Muscle of arm (tissue), 12 donors: ENCODE results near the gene RPS5. TPM values are rescaled to one million over a fixed set of nuclear protein-coding genes. Genes with fewer than 3 reads are reported as not detected.
"Not testable (repeated sequence)": the region's sequence is repeated elsewhere in the genome, so short reads cannot be mapped to it uniquely, and the experiment has no call there.

ENCODE experiments used
- DNase-seq: peaks from one replicate; pipeline ENCODE4 v3.0.0-alpha.2; 2013
- polyA plus RNA-seq, 12 donors: library from polyadenylated mRNA; unstranded; fragments of 120-200 nt; gene quantifications; one replicate each; pipeline ENCODE4 v1.2.1, GENCODE V29; 2013; ENCODE audit not compliant: insufficient read length in 12 of 12

Gene RPS5
- polyA plus RNA-seq, 12 donors: 942 to 1,724 (median 1,496) TPM; not detected in 1

DNA sequence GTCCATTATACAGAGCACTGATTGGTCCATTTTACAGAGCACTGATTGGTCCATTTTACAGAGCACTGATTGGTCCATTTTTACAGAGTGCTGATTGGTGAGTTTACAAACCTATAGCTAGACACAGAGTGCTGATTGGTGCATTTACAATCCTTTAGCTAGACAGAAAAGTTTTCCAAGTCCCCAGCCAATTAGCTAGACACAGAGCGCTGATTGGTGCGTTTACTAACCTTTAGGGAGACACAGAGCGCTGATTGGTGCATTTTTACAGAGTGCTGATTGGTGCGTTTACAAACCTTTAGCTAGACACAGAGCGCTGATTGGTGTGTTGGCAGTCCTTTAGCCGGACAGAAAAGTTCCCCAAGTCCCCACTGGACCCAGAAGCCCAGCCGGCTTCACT is 55.9 kb downstream of the RPS5 start:
- not testable (repeated sequence) for DNase-seq

Other genes with a start within 250 kb of the RPS5 start
- gene ZNF329, start 236.5 kb upstream of the RPS5 start, polyA plus RNA-seq: 10 to 100 TPM in 11 of 12 donors, not detected in 1; 10.5 to 14.9 (median 13.2) TPM
- 10 to 100 TPM in 4 of 12 donors, 1 to 10 TPM in 7, not detected in 1; 7.6 to 21.2 (median 9.4) TPM for gene ZNF274, start 204.2 kb upstream of the RPS5 start, polyA plus RNA-seq
- gene ZNF544, start 158.4 kb upstream of the RPS5 start, polyA plus RNA-seq: 10 to 100 TPM in 11 of 12 donors, not detected in 1; 13.0 to 24.3 (median 16.1) TPM
- 1 to 10 TPM in 11 of 12 donors, not detected in 1; 4.0 to 7.0 (median 5.6) TPM for gene ZNF8, start 108.3 kb upstream of the RPS5 start, polyA plus RNA-seq
- 10 to 100 TPM in 11 of 12 donors, not detected in 1; 25.9 to 51.7 (median 28.4) TPM for gene ERVK3-1, start 81.9 kb upstream of the RPS5 start, polyA plus RNA-seq
- gene ZSCAN22, start 60.3 kb upstream of the RPS5 start, polyA plus RNA-seq: 1 to 10 TPM in 10 of 12 donors, not detected in 2; 2.6 to 4.0 (median 3.1) TPM
- gene A1BG, start 33.8 kb upstream of the RPS5 start, polyA plus RNA-seq: 1 to 10 TPM in 10 of 12 donors, not detected in 2; 2.3 to 6.0 (median 2.9) TPM
- gene ZNF497, start 24.5 kb upstream of the RPS5 start, polyA plus RNA-seq: 1 to 10 TPM in 10 of 12 donors, not detected in 2; 1.6 to 3.0 (median 1.9) TPM
- 1 to 10 TPM in 8 of 12 donors, under 1 TPM in 3, not detected in 1; 0.65 to 8.8 (median 1.2) TPM for gene ZNF837, start 6.2 kb upstream of the RPS5 start, polyA plus RNA-seq
- gene RNF225, start 8.4 kb downstream of the RPS5 start, polyA plus RNA-seq: under 1 TPM in 1 of 12 donors, not detected in 11; 0.57 TPM
- gene ZNF584, start 21.4 kb downstream of the RPS5 start, polyA plus RNA-seq: 1 to 10 TPM in 10 of 12 donors, not detected in 2; 4.6 to 7.0 (median 5.9) TPM
- gene ZNF132, start 52.9 kb downstream of the RPS5 start, polyA plus RNA-seq: 1 to 10 TPM in 11 of 12 donors, not detected in 1; 3.4 to 6.5 (median 5.3) TPM
- 1 to 10 TPM in 10 of 12 donors, not detected in 2; 2.3 to 4.4 (median 3.1) TPM for gene ZNF324B, start 64.4 kb downstream of the RPS5 start, polyA plus RNA-seq
- gene ZNF324, start 79.8 kb downstream of the RPS5 start, polyA plus RNA-seq: 10 to 100 TPM in 1 of 12 donors, 1 to 10 TPM in 10, not detected in 1; 3.8 to 11.7 (median 4.6) TPM
- gene ZNF446, start 89.1 kb downstream of the RPS5 start, polyA plus RNA-seq: 10 to 100 TPM in 1 of 12 donors, 1 to 10 TPM in 10, not detected in 1; 4.8 to 10.4 (median 6.8) TPM
- gene SLC27A5, start 124.7 kb downstream of the RPS5 start, polyA plus RNA-seq: 1 to 10 TPM in 10 of 12 donors, not detected in 2; 2.0 to 4.1 (median 3.8) TPM
- gene ZBTB45, start 132.5 kb downstream of the RPS5 start, polyA plus RNA-seq: 10 to 100 TPM in 2 of 12 donors, 1 to 10 TPM in 9, not detected in 1; 5.3 to 13.3 (median 8.3) TPM
- gene TRIM28, start 156.8 kb downstream of the RPS5 start, polyA plus RNA-seq: 100 to 1,000 TPM in 11 of 12 donors, not detected in 1; 218 to 448 (median 333) TPM
- 100 to 1,000 TPM in 1 of 12 donors, 10 to 100 TPM in 10, not detected in 1; 63.8 to 111 (median 69.9) TPM for gene CHMP2A, start 167.8 kb downstream of the RPS5 start, polyA plus RNA-seq
- 10 to 100 TPM in 11 of 12 donors, not detected in 1; 49.2 to 72.5 (median 64.6) TPM for gene UBE2M, start 171.3 kb downstream of the RPS5 start, polyA plus RNA-seq
- 10 to 100 TPM in 10 of 12 donors, 1 to 10 TPM in 1, not detected in 1; 9.5 to 38.1 (median 13.8) TPM for gene MZF1, start 186.1 kb downstream of the RPS5 start, polyA plus RNA-seq